Activated effector memory CD4-positive, alpha-beta T cell treated with Interleukin-2 at 50 U/mL for 16 hours (primary cell): ENCODE data around the gene SSH2.

Experiments used
- DNase-seq: peaks from one replicate; pipeline ENCODE4 v3.0.0-alpha.2; 2020

The SSH2 gene

DNA sequence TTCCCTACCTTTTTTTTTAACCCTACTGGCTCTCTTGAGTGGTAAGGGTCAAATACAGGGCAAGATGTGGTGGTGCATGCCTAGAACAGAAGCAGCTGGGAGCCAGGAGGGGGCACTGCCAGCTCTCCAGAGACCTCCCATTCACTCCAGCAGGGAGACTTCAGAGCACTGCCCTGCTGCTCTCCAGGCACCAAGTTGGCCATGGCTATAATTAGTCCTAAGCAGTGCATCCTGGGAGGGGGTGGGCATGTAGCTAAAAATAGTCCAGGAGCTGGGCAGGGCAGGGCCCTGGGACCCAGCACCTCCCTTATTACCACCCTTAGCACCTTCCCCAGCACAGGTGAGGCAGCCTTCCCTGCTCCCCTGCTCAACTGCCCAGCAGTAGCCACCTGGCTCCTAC, 310.8 kb downstream of the SSH2 start:
- no peak for DNase-seq

DNA sequence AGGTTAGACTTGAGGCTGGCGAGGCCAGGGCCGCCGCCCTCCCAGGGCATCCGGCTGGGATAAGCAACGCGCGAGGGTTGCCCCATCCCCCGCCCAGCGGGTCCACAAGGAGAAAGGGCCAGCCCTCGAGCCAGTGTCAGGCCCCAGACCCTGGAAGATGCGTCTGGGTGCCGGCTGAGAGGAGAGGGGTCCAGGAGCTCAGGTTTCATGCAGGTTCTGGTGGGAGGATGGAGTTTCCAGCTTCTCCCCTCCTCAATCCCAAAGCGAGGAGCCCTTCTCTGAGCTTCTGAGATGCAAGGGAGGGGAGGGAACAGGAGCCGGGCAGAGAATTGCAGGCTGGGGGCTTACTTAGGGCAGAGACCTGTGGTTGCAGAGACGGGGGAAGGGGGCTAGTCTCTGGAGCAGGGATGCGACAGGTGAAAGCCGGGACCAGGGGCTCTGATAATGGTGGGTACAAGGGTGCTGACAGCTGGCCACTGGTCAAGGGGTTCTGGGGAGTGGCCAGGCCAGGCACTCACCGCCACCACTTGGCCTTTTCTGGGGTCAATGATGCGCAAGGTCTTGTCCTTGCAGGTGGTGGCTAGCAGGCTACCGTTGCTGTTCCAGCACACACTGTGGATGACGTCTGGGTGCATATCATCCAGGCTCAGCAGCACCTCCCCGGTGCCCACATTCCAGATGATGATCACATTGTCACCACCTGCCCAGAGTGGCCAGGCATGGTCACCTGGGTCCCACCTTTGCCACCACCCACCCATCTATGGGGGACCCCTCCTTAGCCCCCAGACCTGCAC, 311.6 kb downstream of the SSH2 start:
- DNase-seq, result no peak

- DNase-seq, result peak; percentile 81
Observed at GRCh38 chr17:29617481-29618271, 312.4 kb downstream of the SSH2 start.

DNA sequence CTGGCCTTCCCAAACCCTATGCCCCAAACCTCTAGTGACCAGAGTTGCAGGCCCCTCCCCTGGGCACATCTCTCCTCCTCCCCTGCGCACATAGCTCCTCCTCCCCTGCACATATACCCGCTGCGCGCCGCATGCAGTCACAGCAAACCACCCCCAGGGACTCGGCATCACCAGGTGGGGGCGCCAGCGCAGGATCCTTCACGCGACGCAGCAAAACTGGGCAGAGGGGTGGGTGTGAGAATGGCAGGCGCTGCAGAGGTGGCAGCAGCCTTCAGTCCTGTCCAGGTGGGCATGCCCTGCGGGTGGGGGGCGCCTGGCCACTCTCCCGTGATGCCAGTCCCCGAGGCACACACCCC, 312.9 kb downstream of the SSH2 start:
- peak; percentile 87 for DNase-seq

DNA sequence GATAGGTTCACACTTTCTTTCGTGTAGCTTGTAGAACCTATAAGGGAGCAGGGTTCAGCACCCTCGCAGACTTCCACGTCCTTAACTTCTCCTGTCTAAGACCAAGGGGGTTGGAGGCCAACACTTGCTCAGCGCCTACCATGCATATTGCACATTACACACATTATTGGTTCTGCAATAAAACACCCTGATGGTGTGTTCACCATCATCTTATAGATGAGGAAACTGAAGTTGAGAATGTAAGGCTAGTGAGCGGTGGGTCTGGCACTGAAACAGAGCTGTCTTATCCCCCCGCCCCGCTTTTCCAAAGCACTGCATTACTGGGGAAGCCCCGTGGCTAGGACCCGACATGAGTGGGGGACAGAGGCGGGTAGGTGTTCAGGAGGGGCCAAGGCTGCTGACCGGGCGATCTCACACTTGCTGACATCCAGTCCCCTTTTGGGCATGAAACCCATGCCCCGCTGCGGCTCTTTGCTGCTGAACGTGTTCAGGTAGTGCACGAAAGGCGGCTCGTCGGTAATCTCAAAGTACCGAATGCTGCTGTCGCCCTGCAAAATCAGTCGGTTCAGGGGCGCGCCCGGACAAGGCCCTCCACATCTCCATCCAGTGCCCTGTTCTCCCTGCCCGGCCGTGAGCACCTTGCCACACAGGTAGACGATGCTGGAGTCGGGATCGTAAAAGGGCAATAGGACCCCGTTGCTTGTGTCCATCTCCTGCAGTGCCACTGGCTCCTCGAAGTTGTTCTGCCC, 313.6 kb downstream of the SSH2 start:
- no peak for DNase-seq

DNA sequence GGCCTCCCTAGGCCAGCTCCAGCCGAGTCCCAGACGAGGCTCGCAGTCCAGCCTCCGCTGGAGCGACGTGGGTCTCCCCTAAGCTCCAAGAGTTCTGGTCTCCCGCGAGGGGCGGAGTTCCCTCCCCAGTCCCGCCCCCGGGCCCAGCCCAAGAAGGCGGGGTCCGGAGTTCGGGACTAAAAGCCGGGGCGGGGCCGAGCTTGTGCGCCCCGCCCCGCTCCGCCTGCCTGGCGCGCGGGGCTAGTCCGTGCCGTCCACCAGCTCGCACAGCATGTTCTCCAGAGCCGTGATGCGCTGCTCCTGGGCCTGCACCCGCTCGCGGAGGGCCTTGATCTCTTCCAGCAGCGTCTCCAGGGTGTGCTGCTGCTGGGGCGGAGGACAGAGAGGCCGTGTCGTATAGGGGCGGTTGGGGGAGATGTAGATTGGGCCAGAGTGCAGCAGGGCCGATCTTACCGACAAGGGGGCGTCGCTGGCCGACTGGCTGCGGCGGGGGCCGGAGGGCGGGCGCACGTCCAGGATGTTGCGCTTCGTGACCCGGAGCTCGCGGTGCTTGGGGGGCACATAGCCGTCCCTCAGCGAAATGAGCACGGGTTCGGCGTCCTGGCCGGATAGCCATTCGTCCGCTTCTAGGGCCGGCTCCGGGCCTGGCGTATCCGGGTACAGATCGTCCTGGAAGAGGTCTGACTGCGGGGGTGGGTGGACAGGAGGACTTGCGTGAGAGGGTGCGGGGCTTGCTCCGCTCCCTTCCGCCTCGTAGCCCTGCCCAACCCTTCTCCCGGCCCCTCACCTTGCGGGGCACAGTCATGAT, 314.3 kb downstream of the SSH2 start:
- peak; percentile 85 for DNase-seq

DNA sequence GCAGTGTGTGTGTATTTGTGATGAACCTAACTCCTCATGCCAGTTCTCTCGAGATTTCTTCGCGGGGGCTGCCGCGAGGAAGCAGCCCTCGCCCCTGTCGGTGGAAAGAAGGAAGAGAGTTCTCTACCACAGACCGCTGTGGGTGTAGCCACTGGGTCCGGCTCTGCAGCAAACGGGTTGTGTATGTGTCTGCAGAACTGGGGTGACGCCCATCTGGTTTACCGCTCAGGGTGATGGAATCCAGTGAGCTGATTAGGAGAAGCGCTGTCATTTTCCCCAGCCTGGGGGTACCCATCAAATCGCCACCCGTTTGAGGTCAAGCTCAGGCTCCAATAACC, 315.0 kb downstream of the SSH2 start:
- DNase-seq, result peak; percentile 75

- DNase-seq, result no peak
Observed at GRCh38 chr17:29614349-29615047, 315.5 kb downstream of the SSH2 start.

- DNase-seq, result no peak
Observed at GRCh38 chr17:29613856-29614255, 316.2 kb downstream of the SSH2 start.

DNA sequence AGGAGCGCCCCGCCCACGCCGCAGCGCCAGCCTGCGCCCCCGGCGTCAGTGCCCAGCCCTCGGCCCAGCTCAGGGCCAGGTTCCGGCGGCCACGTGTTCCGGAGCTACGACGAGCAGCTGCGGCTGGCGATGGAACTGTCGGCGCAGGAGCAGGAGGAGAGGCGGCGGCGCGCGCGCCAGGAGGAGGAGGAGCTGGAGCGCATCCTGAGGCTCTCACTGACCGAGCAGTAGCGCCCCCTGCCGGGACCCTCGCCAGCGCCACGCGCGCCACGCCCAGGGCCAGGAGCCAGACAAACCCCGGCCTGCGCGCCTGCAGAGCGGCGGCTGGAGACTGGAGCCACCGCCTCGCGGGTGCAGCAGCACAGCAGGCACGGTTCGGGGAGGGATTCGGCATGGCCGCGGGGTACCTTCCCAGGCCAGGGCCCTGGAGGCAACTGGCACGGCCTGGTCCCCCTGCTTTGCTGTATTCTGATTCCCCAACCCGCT, 316.6 kb downstream of the SSH2 start:
- peak; percentile 90 for DNase-seq

- no peak for DNase-seq
Observed at GRCh38 chr17:29612404-29613280, 317.4 kb downstream of the SSH2 start.

DNA sequence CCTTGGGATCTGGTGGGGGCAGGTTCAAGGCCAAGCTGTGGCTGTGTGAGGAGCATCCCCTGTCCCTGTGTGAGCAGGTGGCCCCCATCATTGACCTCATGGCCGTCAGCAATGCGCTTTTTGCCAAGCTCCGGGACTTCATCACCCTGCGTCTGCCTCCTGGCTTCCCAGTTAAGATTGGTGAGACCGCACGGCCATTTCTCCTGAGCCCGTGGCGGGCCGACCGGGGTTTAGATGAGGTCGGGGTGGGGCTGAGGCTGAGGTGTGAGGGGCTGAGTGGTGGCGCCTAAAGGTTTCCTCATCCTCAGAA, 318.0 kb downstream of the SSH2 start:
- no peak for DNase-seq

- DNase-seq, result no peak
Observed at GRCh38 chr17:29611351-29612093, 318.5 kb downstream of the SSH2 start.

DNA sequence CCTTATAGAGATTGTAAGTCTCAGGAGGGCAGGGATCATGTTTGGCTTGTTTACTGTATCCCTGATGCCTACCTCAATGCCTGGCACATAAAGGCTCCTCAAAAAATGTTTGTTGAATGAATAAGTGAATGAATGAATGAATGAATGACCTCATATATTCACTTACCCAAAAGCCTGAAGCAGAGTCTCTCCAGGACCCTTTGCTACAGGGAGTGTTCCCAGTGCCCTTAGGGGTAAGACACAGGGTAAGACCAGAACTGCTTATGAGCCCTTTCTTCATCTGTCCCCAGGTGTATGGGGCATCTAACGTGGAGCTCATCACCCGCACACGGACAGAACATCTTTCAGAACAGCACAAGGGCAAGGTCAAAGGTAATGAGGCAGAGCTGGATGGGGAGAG, 319.6 kb downstream of the SSH2 start:
- DNase-seq, result no peak

DNA sequence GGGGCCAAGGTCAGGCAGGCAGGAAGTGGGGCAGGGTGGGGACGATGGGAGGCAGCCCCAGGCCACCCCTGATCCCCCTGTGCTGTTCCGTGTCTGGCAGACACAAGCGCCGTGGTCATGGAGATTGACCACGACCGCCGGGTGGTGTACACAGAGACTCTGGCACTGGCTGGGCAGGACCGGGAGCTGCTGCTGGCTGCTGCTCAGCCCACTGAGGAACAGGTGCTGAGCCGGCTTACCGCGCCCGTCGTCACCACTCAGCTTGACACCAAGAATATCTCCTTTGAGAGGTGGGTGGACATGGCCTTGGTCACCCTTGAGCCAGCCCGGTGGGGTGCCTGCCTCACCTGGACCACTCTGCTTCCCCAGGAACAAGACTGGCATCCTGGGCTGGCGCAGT, 321.0 kb downstream of the SSH2 start:
- no peak for DNase-seq

- no peak for DNase-seq
Observed at GRCh38 chr17:29607557-29608195, 322.4 kb downstream of the SSH2 start.

DNA sequence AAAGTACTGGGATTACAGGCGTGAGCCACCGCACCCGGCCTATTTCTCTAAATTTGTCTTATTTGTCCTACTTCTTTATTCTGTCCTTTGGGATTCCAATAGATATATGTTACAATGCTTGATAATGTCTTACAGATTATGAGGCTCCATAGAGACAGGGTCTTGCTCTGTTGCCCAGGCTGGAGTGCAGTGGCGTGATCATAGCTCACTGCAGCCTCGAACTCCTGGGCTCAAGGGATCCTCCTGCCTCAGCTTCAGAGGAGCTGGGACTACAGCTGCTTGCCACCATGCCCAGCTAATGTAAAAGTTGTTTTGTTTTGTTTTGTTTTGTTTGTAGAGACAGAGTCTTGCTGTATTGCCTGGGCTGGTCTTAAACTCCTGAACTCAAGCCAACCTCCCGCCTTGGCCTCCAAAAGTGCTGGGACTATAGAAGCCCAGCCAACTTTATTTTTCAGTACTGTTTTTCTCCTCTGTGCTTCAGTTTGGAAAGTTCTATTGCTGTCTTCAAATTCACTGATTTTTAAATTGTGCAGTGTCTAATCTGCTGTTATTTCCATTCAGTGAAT, 326.8 kb downstream of the SSH2 start:
- DNase-seq, result no peak

DNA sequence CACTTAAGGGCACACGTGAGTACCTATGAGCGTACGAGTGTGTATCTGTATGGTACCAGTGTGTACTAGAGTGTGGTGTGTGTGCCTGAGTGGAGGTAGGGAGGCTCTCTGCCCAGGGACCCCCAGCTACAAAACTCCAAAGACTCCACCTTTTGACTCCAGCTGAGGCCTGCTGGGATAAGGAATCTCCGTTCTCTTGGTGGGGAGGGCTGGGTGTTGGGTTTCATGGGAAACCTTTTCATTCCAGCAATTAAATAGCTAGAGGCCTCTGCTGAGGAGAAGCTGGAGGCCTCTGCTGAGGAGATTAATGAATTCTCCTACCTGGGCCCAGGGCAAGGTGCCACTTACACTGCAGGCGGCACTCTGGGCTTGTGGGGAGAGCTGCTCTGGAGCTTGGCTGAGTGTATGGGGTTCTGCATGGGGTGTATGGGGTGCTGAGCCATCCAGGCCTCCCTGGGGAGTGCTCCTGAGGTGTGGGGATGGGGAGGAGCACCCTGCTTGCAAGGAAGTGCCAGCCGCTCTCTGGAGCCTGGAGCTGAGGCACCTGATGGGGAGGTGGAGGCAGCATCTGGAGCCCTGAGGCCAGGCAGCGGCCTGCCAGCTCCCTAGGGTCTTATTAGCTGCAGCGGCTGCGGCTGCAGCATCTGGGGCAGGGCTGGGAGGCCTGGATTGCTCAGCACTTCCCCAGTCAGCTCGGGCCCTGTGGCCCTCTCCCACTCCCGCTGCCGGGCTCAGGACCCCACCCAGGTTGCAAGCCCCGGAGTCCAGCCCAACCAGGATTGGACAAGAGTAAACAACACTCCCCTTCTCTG, 332.5 kb downstream of the SSH2 start:
- no peak for DNase-seq

DNA sequence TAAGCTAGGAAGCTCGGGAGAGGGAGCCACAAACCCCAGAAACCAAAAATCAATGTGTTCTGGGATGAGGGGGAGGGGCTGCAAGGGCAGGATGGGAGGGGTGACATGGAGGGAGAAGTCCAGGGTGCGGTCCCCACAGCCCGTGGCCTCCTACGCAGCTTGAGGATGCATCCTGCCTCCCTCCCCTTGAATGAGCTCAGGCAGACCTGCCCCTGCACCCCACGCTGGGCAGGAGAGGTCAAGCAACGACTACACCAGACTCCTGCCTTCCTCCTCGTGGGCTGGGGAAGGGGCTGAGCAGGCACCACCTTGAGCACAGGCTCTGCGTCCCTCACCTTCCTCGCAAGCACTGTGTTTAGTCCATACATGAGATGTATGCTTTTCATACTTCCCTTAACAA, 333.2 kb downstream of the SSH2 start:
- no peak for DNase-seq
